Cardiac septum (tissue), 1 donor: ENCODE data around the gene ZNF275. TPM values are rescaled to one million over a fixed set of nuclear protein-coding genes. Genes with fewer than 3 reads are reported as not detected.
"Not testable (repeated sequence)": the region's sequence is repeated elsewhere in the genome, so short reads cannot be mapped to it uniquely, and the experiment has no call there.

Experiments
- DNase-seq: peaks from one replicate; pipeline ENCODE4 v3.0.0-alpha.2; 2020; ENCODE audit warnings: low spot score
- intact Hi-C: fragments of 100-400 bp; cut with DNase I; formaldehyde crosslinking; loops from one replicate; pipeline ENCODE4 v1.14.0; 2022
- total RNA-seq: library from RNA; stranded (reverse); fragmentation: NEBNext Ultra II Directional; extraction: Animal tissue kit (Norgen Biotek cat#: 25700); gene quantifications from one replicate; pipeline ENCODE4 v1.2.1, GENCODE V29; 2021
- donor health status: DM: no; HTN: no; CAD: no.

The ZNF275 gene
- total RNA-seq, 1 donor from 2014 or later: 6.1 TPM

- intact Hi-C loops: no loop called here
- DNase-seq: no peak
These were observed 15.8 kb upstream of the ZNF275 start for GRCh38 chrX:153317996-153318722.

GRCh38 chrX:153318811-153319210 lies 15.1 kb upstream of the ZNF275 start:
- intact Hi-C loops: no loop called here
- DNase-seq: no peak

GRCh38 chrX:153319295-153320046 lies 14.5 kb upstream of the ZNF275 start:
- intact Hi-C loops: no loop called here
- DNase-seq: no peak

GRCh38 chrX:153320047-153320443 lies 13.9 kb upstream of the ZNF275 start:
- intact Hi-C loops, DNase-seq: not testable (repeated sequence)

- intact Hi-C loops: no loop called here
- DNase-seq: no peak
These were observed 13.3 kb upstream of the ZNF275 start for GRCh38 chrX:153320555-153321184.

GRCh38 chrX:153321381-153322124 lies 12.4 kb upstream of the ZNF275 start, which contains the start of gene PNMA6F:
TSS of gene PNMA6F (minus strand) at chrX:153321767. CDS start at chrX:153320674, 1,093 bp downstream.
- intact Hi-C loops: no loop called here

GRCh38 chrX:153327561-153327960 lies 6.4 kb upstream of the ZNF275 start:
- intact Hi-C loops: no loop called here
- DNase-seq: no peak

More at GRCh38 chrX:153321381-153322124, 12.4 kb upstream of the ZNF275 start, which contains the start of gene PNMA6F:
- no peak for DNase-seq

GRCh38 chrX:153333266-153333665 lies 687 bp upstream of the ZNF275 start:
- intact Hi-C loops: no loop called here
- no peak for DNase-seq

GRCh38 chrX:153334654-153335295 lies 822 bp downstream of the ZNF275 start:
- DNase-seq: no peak
- intact Hi-C loops: no loop called here

GRCh38 chrX:153336121-153336894 lies 2.4 kb downstream of the ZNF275 start:
- DNase-seq: no peak
- intact Hi-C loops: no loop called here

GRCh38 chrX:153336988-153337387 lies 3.0 kb downstream of the ZNF275 start:
- intact Hi-C loops: no loop called here

GRCh38 chrX:153338836-153339235 lies 4.9 kb downstream of the ZNF275 start:
- no peak for DNase-seq
- intact Hi-C loops: no loop called here

More at GRCh38 chrX:153336988-153337387, 3.0 kb downstream of the ZNF275 start:
- no peak for DNase-seq

- intact Hi-C loops: no loop called here
- no peak for DNase-seq
These were observed 5.7 kb downstream of the ZNF275 start for GRCh38 chrX:153339662-153340061.

- DNase-seq: no peak
- intact Hi-C loops: no loop called here
These were observed 6.2 kb downstream of the ZNF275 start for GRCh38 chrX:153340111-153340510.

GRCh38 chrX:153342762-153343558 lies 9.0 kb downstream of the ZNF275 start:
- intact Hi-C loops: no loop called here
- no peak for DNase-seq

- intact Hi-C loops: no loop called here
- no peak for DNase-seq
These were observed 9.7 kb downstream of the ZNF275 start for GRCh38 chrX:153343674-153344073.

GRCh38 chrX:153347530-153347929 lies 13.6 kb downstream of the ZNF275 start:
- DNase-seq: no peak
- intact Hi-C loops: no loop called here

- DNase-seq: no peak
- intact Hi-C loops: no loop called here
These were observed 14.5 kb downstream of the ZNF275 start for GRCh38 chrX:153348421-153348820.
